ENCODE results near the gene PPFIBP2. TPM values are rescaled to one million over a fixed set of nuclear protein-coding genes. Genes with fewer than 3 reads are reported as not detected.

Gene PPFIBP2
- total and polyA plus RNA-seq, 2 of the 13 experiments (the other 11 are each of a cell fraction or from before 2014, with no cell fraction given), result 15.0 to 52.5 TPM

DNA sequence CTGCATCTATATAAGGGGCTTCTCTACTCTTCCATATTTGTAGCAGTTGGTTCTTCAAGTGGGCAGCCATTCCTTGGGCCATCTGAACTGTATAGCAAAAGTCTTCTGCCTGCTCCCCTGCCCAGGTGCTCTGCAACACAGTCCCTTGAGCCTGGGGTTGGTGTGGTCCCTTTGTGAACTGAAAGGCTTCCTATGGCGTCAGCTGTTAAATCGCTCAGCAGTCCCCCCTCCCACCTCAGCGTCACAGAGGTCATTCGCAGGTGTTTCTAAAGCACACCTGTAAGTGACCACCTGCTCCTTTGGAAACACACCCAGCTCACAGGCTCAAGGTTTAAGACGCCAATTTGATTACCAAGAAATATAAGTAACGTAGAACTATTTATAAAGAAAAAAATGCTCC lies 122.6 kb downstream of the PPFIBP2 start (continued):
- no peak for TF ChIP-seq GATA4 (IDR thresholded peaks at IDR 0.05; ENCODE audit: borderline replicate concordance, low read depth)

DNA sequence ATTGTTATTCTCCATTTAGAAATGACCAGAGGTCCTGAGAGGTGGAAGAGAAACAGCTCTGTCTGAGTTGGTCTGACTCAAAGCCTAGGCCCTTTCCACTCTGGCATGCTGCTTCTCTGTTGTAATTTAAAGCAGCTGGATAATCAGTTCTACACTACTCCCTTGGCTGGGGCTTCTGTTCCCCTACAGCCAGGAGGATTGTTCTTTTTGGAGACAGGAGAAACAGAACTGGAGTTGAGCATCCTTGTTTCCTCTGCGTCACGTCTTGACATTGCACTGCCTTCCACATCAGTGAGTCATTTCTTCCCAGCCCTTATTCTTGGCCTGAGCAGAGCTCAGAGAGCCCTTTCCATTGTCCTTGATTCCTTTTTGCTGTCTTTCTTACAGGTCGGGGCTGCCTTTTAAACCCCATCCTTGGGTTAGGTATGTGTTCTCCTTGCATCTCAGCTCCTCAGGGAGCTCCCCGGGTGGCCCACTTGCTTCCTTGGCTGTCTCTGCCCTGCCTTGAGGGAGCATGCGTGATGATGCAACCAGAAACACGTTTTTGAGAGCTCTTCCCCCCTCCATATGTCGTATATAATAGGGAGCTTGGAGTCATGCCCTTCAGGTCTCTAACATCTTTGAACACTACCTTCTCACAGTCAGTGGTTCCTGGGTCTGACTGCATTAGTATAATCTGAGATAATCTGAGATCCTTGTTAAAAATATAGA lies 123.8 kb downstream of the PPFIBP2 start:
- in situ Hi-C loops (cut with HindIII; ENCODE audit: extremely low pct_ligation_motif_present, low pct_unique_long_range_greater_than_20kb) (no loop called here), intact Hi-C loops (cut with micrococcal nuclease; ENCODE audit: unreplicated experiment) (no loop called here)
- H3K27ac ChIP-seq (ENCODE audit: extremely low read length, insufficient read depth, low read length), result no peak overlapping the region
- no peak for FAIRE-seq
- no peak overlapping the region for H3K4me2 ChIP-seq (ENCODE audit: low read depth, low read length)
- WGBS (ENCODE audit: low lambda C conversion rate), result 89% methylated on average over 7 of the region's 7 CpGs
- no peak overlapping the region for H3K9ac ChIP-seq (ENCODE audit: insufficient read depth, low read depth, low read length)
- H3K9me3 ChIP-seq (ENCODE audit: low read length), result no peaks in the 10 kb centered on the region
- TF ChIP-seq ZNF589 (CRISPR knock-in tag; conservative IDR thresholded peaks at IDR 0.05) (no peak), RORA (CRISPR knock-in tag; IDR thresholded peaks at IDR 0.05) (no peak), ZNF335 (CRISPR knock-in tag; IDR thresholded peaks at IDR 0.05) (no peak), RFX5 (IDR thresholded peaks at IDR 0.05; ENCODE audit: low read depth, low read length) (no peak), THYN1 (CRISPR knock-in tag; IDR thresholded peaks at IDR 0.05; ENCODE audit: borderline replicate concordance, low read depth) (no peak), ADNP (CRISPR knock-in tag; IDR thresholded peaks at IDR 0.05) (no peak), PAF1 (CRISPR knock-in tag; IDR thresholded peaks at IDR 0.05) (no peak)
- TF ChIP-seq, protein P1, sequence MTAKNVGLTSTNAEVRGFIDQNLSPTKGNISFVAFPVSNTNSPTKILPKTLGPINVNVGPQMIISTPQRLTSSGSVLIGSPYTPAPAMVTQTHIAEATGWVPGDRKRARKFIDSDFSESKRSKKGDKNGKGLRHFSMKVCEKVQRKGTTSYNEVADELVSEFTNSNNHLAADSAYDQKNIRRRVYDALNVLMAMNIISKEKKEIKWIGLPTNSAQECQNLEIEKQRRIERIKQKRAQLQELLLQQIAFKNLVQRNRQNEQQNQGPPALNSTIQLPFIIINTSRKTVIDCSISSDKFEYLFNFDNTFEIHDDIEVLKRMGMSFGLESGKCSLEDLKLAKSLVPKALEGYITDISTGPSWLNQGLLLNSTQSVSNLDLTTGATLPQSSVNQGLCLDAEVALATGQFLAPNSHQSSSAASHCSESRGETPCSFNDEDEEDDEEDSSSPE (CRISPR knock-in tag; IDR thresholded peaks at IDR 0.05), result no peak
- TF ChIP-seq, protein P2, sequence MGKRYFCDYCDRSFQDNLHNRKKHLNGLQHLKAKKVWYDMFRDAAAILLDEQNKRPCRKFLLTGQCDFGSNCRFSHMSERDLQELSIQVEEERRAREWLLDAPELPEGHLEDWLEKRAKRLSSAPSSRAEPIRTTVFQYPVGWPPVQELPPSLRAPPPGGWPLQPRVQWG (CRISPR knock-in tag; IDR thresholded peaks at IDR 0.05; ENCODE audit: borderline replicate concordance, low read depth), result no peak
- H3K79me2 ChIP-seq (ENCODE audit: insufficient read depth, low read length), result no peaks in the 10 kb centered on the region
- ChIA-PET CTCF (ENCODE audit: low intra/inter-chr PET ratio, low total read pairs) (no interaction called here), POLR2A (no interaction called here)
- no peak for ATAC-seq
- no peaks in the 10 kb centered on the region for H3K4me1 ChIP-seq (ENCODE audit: insufficient read depth, low read length)
- no peaks in the 10 kb centered on the region for H4K20me1 ChIP-seq (ENCODE audit: insufficient read depth, low read length)
- DNase-seq (ENCODE audit: low spot score), result no peak
- H3K36me3 ChIP-seq (replicated peaks in 1 of 2; ENCODE audit: control insufficient read depth in 1 of 2, insufficient read depth in 2 of 2, low read length in 2 of 2), result peaks cover 30 to 91% of the 10 kb centered on the region in 2 experiments
- no peak overlapping the region for H3K4me3 ChIP-seq (replicated peaks in 1 of 3; ENCODE audit: insufficient read depth in 1 of 3, low read depth in 2 of 3, low read length in 3 of 3)
- no TSS peak for BruUV-seq (replicated peaks)
- H2AFZ ChIP-seq (ENCODE audit: low read length), result no peak overlapping the region
- no peaks in the 10 kb centered on the region for H3K27me3 ChIP-seq (ENCODE audit: control insufficient read depth in 1 of 2, insufficient read depth in 2 of 2, low read length in 2 of 2)
